Stimulated activated CD4-positive, alpha-beta T cell treated with anti-CD3 and anti-CD28 coated beads, Interleukin-2, amount 100 ng/mL, for 48 hours (primary cell): Measurements from ENCODE around the gene RXRB.
A peak's percentile ranks its signal among the peaks of the same experiment; 100 is the strongest.

Experiments
- DNase-seq, 2 donors: peaks; one replicate each; pipeline ENCODE4 v3.0.0-alpha.2; 2020

RXRB gene

DNA sequence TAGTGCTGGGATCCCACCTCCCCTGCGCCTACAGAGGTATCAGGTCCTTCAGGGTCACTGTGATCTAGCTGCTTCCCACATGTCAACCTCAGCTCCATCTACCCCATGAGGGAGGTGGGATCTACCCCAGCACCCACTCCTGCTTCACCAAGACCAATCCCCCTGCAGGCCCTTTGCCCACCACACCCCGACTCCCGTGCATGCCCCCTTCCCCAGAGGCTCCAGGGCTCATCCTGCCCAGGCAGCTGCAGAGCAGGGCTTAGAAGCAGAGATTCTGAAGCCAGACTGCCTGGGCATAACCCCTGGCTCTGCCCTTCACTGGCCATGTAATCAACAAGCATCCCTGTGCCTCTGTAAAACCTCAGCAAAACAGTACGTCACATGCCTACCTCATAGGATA lies 25.7 kb downstream of the RXRB start:
- DNase-seq, result no peak

- DNase-seq, result no peak
These were observed 26.8 kb downstream of the RXRB start for GRCh38 chr6:33173535-33174180.

- DNase-seq, result no peak
These were observed 27.6 kb downstream of the RXRB start for GRCh38 chr6:33172688-33173534.

DNA sequence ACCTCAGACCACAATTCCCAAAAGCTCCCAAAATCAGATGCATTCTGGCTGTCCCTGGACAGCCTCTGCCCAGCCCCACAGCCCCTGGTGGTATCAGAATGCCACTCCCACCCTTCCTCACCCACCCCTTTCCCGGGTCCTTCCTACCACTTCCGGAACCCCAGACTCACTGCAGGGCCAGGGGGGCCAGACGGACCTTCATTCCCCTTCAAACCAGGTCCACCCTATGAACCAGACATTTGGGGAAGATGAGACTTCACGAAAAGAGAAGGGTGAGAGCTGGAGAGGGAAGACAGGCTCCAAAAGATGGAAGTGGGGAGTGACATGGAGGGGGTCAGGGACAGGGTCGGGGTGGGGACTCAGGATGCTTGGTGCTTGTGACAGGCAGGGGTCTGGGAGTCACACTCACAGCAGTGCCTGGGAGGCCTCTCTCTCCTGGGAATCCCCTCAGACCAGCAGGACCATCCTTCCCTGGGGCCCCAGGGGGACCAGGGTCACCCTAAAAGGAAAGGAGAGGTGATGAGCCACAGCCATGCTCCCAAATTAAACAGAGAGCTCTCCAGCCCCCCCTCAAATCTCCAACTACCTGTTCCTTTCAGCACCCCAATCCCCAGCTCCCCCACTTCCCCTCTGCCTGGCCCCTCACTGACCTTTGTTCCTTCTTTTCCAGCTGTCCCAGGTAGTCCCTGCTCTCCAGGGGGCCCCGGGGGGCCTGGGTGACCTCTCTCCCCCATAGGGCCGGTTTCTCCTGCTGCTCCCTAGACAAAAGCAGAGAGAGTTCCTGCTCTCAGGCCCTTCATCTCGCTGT lies 28.4 kb downstream of the RXRB start:
- DNase-seq, result no peak

GRCh38 chr6:33171016-33171879 lies 29.2 kb downstream of the RXRB start:
- DNase-seq, result no peak

DNA sequence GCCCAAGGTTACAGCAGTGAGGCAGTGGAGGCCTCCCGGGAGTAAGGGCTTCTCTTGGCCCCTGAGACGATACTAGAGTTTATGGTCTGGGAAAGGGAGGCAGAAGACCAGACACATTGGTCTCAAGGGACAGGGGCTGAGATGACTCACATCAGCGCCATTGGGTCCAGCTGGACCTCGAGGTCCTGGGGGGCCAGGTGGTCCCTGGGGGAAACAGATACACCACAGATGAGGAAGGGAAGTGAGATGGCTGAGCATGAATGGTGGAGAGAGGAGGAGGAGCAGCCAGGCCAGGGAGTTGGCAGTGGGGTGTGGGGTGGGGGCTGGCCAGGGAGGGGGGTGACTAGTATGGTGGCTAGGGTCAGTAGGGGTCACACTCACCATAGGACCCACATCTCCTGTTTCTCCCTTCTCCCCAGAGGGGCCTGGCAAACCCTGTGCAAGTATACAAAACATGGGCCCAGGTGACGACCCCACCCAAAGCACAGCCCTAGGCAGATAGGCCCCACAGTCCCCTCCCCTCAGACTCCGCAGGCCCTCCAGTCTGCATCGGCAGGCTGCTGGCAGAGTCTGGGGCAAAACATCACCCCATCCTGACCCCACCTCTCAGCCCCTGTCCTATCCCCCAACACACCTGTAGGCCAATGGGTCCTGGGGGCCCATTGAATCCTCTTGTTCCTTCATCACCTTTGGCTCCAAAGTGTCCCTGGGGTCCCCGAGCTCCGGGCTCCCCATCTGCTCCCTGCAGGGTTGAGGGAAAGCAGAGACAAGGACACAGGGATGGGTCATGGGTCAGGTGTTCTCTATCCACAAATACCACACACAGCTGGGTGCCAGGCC lies 30.1 kb downstream of the RXRB start:
- DNase-seq, result no peak

- DNase-seq, result no peak
These were observed 30.9 kb downstream of the RXRB start for GRCh38 chr6:33169291-33170175.

DNA sequence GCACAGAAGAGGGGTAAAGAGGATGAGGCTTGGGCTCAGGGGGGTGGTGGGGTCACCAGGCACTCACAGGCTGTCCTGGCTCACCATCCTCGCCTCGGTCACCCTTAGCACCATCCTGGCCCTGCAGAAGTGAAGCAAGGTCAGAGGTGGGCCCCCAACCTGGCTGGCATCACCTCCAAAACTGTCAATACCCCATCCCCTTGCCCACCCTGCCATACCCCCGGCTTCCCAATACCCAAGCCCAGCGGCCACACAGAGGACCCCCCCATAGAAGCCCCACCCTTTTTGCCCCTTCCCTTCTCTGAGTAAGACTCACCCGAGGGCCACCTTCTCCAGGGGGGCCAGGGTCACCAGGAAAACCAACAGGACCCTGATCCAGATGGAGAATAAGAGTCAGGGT lies 31.8 kb downstream of the RXRB start:
- DNase-seq, result no peak

GRCh38 chr6:33168284-33168601 lies 32.2 kb downstream of the RXRB start:
- no peak for DNase-seq

DNA sequence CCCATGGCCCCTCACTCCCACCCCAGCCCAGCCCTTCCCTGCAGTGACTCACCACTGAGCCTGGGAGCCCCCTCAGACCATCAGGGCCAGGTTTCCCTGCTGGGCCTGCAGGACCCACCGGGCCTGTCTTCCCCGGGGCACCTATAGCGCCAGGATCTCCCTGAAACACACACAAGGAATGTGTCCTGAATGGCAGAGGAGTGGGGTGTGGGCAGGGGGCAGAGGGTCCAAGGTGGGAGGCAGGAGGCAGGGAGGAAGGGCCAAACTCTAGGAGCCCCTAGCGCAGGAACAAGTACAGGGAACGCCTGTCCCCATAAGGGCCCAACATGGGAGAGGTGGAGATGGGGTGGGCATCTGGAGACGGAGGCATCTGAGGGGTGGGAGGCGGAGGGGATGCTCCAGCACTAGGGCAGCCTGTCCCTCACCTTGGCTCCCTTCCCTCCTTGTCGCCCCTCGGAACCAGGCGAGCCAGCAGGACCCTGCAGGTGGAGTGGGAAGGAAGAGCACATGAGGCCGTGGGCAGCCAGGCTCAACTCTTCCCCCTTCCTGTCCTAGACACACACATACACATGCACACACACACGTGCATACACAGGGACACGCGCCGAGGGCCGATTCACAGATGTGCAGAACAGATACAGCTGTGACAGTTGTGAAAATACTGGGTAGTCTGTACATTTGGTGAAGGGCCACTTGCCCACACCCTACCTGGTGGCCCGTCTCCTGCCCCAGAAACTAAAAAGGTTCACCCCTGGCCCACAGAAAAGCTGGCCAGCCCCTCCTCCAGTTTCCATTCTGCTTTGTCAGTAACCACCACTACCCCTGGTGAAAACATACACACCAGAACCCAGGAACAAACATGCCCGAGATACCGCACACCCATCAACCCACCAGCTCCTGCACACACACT lies 32.8 kb downstream of the RXRB start:
- no peak for DNase-seq

- DNase-seq, result no peak
These were observed 33.7 kb downstream of the RXRB start for GRCh38 chr6:33166811-33167210.

GRCh38 chr6:33166363-33166762 lies 34.1 kb downstream of the RXRB start:
- DNase-seq, result no peak

DNA sequence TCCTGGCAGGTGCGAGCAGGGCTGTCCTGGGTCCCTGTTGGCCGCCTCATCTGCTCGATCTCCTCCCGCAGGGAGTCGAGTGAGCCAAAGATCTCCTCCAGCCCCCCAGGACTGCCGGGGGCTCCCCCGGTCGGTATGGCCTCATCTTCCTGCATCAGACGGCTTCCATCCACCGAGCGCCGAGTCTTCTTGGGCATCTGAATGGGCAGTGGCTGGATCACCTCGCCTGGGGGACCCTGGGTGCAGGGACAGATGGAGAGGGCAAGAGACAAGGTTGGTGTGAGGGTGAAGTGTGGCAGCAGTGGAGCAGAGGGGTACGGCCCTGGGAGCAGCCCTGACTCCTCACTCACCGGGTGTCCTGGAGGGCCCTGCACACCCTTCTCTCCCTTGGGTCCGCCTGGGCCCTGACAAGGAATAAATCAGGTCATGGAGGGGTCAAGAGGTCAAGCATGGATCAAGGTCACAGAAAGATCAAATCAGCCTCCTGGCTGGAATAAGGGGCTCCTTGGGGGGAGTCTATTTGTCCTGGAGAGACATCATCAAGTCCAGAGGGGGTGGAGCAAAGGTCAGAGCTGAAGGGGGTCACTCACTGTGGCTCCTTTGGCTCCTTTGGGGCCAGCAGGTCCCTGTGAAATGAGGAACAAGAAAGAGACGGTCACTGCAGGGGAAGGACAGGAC lies 34.7 kb downstream of the RXRB start:
- DNase-seq, result no peak

- DNase-seq, result no peak
These were observed 35.6 kb downstream of the RXRB start for GRCh38 chr6:33164665-33165373.

GRCh38 chr6:33164176-33164575 lies 36.3 kb downstream of the RXRB start:
- DNase-seq, result no peak

GRCh38 chr6:33163540-33163939 lies 36.9 kb downstream of the RXRB start:
- no peak for DNase-seq

- peak; percentile 84 to 86 for DNase-seq
These were observed 38.8 kb downstream of the RXRB start for GRCh38 chr6:33161354-33162331.
